Measurements from ENCODE around the gene STIM1. TPM values are rescaled to one million over a fixed set of nuclear protein-coding genes. Genes with fewer than 3 reads are reported as not detected.
A peak's percentile ranks its signal among the peaks of the same experiment; 100 is the strongest.
"Not testable (repeated sequence)": the region's sequence is repeated elsewhere in the genome, so short reads cannot be mapped to it uniquely, and the experiment has no call there.

The STIM1 gene
- total RNA-seq, 4 donors from 2014 or later = 42.2 to 71.0 (median 51.1) TPM

- ATAC-seq (ENCODE audit: low FRiP score) (peak; percentile 46), DNase-seq (ENCODE audit: low spot score) (no peak)
- TF ChIP-seq CTCF (IDR thresholded peaks at IDR 0.05) = no peak
These were observed 486 bp downstream of the STIM1 start for GRCh38 chr11:3855808-3856491.

DNA sequence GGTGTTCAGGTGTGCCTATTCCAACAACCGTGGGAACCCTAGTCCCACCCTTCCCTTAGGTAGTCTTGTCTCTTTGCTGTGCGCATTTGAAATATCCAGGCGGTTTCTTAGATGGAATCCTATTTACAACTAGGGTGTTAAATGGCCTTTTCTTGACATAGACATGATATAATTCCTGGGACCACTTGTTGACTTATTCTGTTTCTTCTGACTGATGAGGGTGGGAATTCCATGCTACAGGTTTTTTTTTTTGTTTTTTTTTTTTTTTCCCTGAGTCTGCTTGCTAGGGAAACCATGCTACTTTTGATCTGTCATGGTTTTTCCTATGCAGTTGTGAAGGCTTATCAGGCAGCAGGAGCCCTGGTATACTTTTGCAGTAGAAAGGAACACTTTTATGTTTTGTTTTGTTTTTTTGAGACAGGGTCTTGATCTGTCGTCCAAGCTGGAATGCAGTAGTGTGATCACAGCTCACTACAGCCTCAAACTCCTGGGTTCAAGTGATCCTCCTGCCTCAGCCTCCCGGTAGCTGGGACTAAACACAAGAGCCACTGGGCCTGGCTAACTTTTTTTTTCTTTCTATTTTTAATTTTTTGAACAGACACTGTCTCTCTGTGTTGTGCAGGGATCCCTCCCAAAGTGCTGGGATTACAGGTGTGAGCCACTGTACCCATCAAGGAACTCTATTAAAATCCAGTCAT, 1.5 kb downstream of the STIM1 start:
- TF ChIP-seq CTCF (IDR thresholded peaks at IDR 0.05) = no peak

DNA sequence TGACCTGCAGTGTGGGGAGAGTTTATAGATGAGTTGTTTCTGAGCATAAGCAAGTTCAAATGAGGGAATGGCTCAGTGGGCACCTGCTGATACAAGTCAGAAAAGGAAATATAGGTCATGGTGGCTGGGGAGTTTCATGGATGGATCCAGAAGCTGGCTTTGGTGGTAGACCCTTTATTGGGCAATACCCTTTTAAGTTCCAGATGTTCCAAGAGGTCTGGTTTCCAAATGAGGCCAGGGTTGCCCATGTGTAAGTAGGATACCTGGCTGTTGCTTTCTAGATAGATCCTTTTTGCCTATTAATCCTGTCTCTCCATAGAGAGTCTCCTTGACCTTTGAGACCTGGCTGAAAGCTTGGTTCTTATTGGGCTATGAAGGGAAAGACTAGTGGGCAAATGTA, 2.2 kb downstream of the STIM1 start:
- TF ChIP-seq CTCF (IDR thresholded peaks at IDR 0.05) = no peak
- DNase-seq (ENCODE audit: low spot score) (no peak), ATAC-seq (ENCODE audit: low FRiP score) (no peak)

More for the DNA sequence above, 1.5 kb downstream of the STIM1 start:
- DNase-seq (ENCODE audit: low spot score) = no peak
- ATAC-seq (ENCODE audit: low FRiP score) = no peak

DNA sequence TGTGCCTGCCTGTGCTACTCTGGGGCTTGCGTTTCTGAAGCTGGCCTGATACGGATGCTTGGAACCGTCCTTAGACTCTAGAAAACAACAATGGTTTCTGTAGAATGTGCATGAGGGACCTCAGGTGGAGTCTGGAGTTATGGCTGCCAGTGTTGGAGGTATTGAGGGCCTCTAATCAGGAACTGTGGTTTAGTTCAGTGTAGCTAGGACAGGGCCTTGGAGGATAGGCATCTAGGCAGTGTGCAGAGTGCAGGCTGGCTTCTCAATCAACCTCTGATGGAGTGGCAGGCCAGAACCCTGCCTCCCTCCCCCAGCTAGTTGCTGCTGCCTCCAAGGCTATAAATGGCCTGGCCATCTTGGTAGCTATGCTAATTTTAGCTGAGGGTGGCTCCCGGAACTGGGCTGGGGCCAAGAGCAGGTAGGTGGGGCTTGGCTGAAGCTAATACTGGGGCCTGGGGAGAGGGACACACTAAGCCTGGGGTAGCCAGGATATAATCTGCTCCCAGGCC, 4.0 kb downstream of the STIM1 start:
- DNase-seq (ENCODE audit: low spot score) (no peak), ATAC-seq (ENCODE audit: low FRiP score) (no peak)
- TF ChIP-seq CTCF (IDR thresholded peaks at IDR 0.05) = no peak

- no peak for TF ChIP-seq CTCF (IDR thresholded peaks at IDR 0.05)
- no peak for DNase-seq (ENCODE audit: low spot score)
- no peak for ATAC-seq (ENCODE audit: low FRiP score)
These were observed 4.9 kb downstream of the STIM1 start for GRCh38 chr11:3860375-3860774.

DNA sequence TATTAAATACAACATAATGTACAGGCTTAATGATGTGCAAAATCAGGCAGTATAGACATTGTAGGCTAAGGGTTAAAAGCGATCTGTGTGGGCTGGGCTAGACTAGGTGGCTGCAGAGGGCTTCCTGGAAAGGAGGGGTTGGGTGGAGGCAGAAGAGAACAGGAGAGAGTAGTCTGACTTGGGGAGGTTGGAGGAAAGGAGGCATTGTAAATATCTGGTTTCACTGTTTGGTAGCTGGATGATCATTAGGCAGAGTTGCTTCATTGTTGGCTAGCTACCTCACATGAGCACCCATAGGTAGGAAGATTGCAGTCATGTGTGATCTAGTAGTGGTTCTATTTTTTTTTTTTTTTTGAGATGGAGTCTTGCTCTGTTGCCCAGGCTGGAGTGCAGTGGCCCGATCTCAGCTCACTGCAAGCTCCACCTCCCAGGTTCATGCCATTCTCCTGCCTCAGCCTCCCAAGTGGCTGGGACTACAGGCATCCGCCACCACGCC, 5.5 kb downstream of the STIM1 start:
- not testable (repeated sequence) for DNase-seq (ENCODE audit: low spot score); ATAC-seq (ENCODE audit: low FRiP score)

DNA sequence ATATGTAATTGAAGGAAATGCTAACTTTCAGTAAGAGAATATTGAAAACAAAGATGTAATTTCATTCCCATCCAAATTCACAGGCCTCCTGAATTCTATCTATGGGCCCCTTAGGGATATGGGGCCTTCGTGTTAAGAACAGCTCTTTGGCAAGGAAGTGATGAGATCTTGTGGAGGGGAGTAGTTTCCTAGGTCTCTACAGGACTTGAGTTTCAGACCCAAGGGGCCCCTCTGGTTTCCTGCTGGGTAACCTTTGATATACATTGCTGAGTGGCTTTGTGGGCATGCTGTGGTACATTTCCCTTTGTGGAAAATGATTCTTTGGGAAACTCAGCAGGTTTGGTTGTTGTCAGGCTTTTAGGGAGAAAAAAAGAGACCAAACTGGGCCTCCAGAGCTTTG, 6.2 kb downstream of the STIM1 start:
- DNase-seq (ENCODE audit: low spot score) (no peak), ATAC-seq (ENCODE audit: low FRiP score) (no peak)
- no peak for TF ChIP-seq CTCF (IDR thresholded peaks at IDR 0.05)

Data from omental fat pad (tissue), 4 donors.